Progenitor cell of endocrine pancreas (in vitro differentiated cells): ENCODE results near the gene LPP. TPM values are rescaled to one million over a fixed set of nuclear protein-coding genes. Genes with fewer than 3 reads are reported as not detected.

Source experiments
- DNase-seq: peaks from one replicate; pipeline ENCODE4 v3.0.0; 2021; ENCODE audit warnings: low spot score; ENCODE audit not compliant: unreplicated experiment
- H3K27ac Mint-ChIP-seq: 2 replicates; pipeline ENCODE4 v1.8.0; 2021; ENCODE audit warnings: mild to moderate bottlenecking, moderate library complexity, mixed read lengths
- H3K27me3 Mint-ChIP-seq: 2 replicates; pipeline ENCODE4 v1.8.0; 2021; ENCODE audit warnings: mixed read lengths
- H3K36me3 Mint-ChIP-seq: 2 replicates; pipeline ENCODE4 v1.8.0; 2022; ENCODE audit warnings: mixed read lengths; ENCODE audit not compliant: insufficient read depth
- H3K4me1 Mint-ChIP-seq: 2 replicates; pipeline ENCODE4 v1.8.0; 2021; ENCODE audit warnings: low read depth, mixed read lengths
- H3K4me3 Mint-ChIP-seq: 2 replicates; pipeline ENCODE4 v1.8.0; 2021; ENCODE audit warnings: low read depth, mild to moderate bottlenecking, moderate library complexity, mixed read lengths
- H3K9me3 Mint-ChIP-seq: 2 replicates; pipeline ENCODE4 v1.8.0; 2021; ENCODE audit warnings: low read depth, mixed read lengths
- total RNA-seq: library from RNA; stranded (reverse); gene quantifications from 2 replicates; pipeline ENCODE4 v1.2.1, GENCODE V29; 2021
- TF ChIP-seq, protein P1 (sequence below): fragments of 200-600 bp; sonication (generic); IDR thresholded peaks from one replicate; pipeline ENCODE4 v1.5.0; 2021; ENCODE audit warnings: antibody characterized with exemption, mild to moderate bottlenecking; ENCODE audit not compliant: unreplicated experiment

Gene LPP
- total RNA-seq, 1 donor from 2014 or later, result 131 TPM

DNA sequence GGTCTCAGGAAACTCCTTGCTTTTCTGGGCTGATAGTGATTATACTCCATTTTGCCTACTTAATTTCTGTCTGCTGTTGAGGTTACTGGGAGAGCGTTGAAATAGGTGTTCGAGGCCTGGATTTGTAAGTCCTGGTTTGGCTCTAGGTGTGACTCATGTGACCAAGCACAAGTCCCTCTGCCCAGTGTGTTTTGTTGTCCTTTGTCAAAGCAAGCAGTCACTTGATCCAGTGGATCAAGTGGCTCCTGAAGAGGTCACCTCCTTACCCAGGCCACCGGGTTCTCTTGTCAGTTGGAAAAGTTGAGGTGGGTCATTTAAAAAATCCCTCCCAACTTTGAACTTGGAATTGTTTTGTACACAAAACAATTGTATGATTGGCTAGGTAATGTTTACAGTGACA is 70.0 kb downstream of the LPP start:
- peaks cover 21% of the 10 kb centered on the region for H3K36me3 Mint-ChIP-seq
- peak overlapping the region; percentile 8 for H3K27ac Mint-ChIP-seq
- TF ChIP-seq, protein P1, sequence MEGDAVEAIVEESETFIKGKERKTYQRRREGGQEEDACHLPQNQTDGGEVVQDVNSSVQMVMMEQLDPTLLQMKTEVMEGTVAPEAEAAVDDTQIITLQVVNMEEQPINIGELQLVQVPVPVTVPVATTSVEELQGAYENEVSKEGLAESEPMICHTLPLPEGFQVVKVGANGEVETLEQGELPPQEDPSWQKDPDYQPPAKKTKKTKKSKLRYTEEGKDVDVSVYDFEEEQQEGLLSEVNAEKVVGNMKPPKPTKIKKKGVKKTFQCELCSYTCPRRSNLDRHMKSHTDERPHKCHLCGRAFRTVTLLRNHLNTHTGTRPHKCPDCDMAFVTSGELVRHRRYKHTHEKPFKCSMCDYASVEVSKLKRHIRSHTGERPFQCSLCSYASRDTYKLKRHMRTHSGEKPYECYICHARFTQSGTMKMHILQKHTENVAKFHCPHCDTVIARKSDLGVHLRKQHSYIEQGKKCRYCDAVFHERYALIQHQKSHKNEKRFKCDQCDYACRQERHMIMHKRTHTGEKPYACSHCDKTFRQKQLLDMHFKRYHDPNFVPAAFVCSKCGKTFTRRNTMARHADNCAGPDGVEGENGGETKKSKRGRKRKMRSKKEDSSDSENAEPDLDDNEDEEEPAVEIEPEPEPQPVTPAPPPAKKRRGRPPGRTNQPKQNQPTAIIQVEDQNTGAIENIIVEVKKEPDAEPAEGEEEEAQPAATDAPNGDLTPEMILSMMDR, result no peak
- peaks cover 11% of the 10 kb centered on the region for H3K9me3 Mint-ChIP-seq
- no peak overlapping the region for H3K4me3 Mint-ChIP-seq
- H3K4me1 Mint-ChIP-seq, result peaks cover 38% of the 10 kb centered on the region
- DNase-seq, result no peak
- H3K27me3 Mint-ChIP-seq, result no peaks in the 10 kb centered on the region

DNA sequence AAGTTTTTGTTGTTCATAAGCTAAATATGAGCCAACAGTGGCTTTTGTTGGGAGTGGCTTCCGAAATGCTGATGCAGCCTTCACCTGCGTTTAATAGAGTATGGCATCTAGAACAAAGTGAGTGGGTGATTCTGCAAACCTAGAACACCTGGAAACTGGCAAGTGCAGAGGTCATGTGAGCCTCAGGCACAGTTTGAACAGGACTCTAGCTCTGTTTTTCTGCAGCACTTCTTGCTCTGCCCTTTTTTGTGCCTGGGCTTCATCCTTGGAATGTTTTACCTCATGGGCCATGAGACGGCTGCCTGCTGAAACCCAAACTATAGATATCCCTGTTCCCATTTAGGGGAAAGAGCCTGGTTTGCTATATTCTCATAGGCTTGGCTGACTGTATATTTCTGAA is 73.5 kb downstream of the LPP start:
- H3K36me3 Mint-ChIP-seq, result peaks cover 18% of the 10 kb centered on the region
- H3K4me3 Mint-ChIP-seq, result no peak overlapping the region
- TF ChIP-seq, protein P1, result no peak
- H3K27me3 Mint-ChIP-seq, result no peaks in the 10 kb centered on the region
- no peak overlapping the region for H3K27ac Mint-ChIP-seq
- peaks cover 19% of the 10 kb centered on the region for H3K4me1 Mint-ChIP-seq
- H3K9me3 Mint-ChIP-seq, result peaks cover 6% of the 10 kb centered on the region
- DNase-seq, result no peak

DNA sequence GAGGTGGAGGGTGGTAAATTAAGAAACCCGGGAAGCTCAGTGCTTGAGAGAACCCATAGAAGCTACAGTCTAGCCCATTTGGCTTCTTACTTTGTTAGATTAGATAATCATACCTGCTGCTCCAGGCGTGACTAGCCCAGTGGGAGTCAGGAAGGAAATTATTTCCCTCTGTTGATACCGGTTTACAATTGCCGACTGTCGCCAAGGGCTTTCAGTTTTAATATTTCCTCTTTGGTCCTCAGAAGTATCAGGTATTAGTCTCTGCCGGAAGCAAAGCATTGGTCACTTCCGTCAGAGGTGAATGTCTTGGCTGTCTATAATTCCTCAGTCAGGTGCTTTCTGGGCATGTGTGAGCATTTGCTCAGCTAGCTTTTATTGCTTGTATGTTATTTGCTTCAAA is 75.2 kb downstream of the LPP start:
- no peak overlapping the region for H3K4me3 Mint-ChIP-seq
- H3K9me3 Mint-ChIP-seq, result peaks cover 3% of the 10 kb centered on the region
- TF ChIP-seq, protein P1, result no peak
- H3K27ac Mint-ChIP-seq, result no peak overlapping the region
- DNase-seq, result no peak
- H3K36me3 Mint-ChIP-seq, result peaks cover 17% of the 10 kb centered on the region
- H3K4me1 Mint-ChIP-seq, result peaks cover 3% of the 10 kb centered on the region
- no peaks in the 10 kb centered on the region for H3K27me3 Mint-ChIP-seq

DNA sequence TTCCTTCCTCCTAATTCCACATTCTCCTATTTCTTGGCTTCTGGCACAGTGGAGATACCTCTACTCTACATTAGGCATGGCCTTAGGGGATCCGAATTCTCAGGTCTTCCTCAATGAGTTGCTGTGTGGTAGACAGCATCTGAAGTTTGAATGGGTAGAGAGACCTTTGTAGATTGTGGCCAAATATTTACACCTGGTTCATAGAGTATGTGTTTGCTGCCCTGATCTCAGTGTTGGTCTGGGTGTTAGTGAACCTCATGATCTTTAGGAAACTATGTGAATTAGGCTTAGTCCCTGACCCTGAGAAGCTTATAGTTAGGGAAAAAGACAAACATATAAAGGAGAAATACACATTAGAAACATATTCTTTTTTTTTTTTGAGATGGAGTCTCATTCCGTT is 75.8 kb downstream of the LPP start:
- Mint-ChIP-seq H3K27me3 (no peaks in the 10 kb centered on the region), H3K9me3 (no peaks in the 10 kb centered on the region), H3K4me1 (peaks cover 3% of the 10 kb centered on the region), H3K36me3 (peaks cover 18% of the 10 kb centered on the region), H3K4me3 (no peak overlapping the region), H3K27ac (no peak overlapping the region)
- TF ChIP-seq, protein P1, result no peak
- no peak for DNase-seq

DNA sequence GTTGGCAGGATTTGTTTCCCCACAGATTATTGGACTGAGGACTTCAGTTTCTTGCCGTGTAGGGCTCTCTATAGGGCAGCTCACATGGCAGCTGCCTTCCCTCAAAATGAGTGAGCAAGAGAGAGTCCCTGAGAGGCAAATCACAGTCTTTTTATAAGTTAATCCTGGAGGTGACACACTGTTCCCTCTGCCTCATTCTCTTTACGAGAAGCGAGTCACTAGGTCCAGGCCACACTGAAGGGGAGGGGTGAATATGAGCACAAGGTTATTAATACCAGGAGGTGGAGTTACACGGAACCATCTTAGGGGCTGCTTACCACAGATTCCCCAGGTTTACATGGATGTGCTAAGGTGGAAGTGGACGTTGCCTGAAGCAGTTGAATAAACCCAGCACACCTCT is 77.0 kb downstream of the LPP start:
- H3K9me3 Mint-ChIP-seq, result no peaks in the 10 kb centered on the region
- TF ChIP-seq, protein P1, result no peak
- peak overlapping the region; percentile 24 for H3K27ac Mint-ChIP-seq
- no peaks in the 10 kb centered on the region for H3K27me3 Mint-ChIP-seq
- no peak overlapping the region for H3K4me3 Mint-ChIP-seq
- H3K4me1 Mint-ChIP-seq, result peaks cover 3% of the 10 kb centered on the region
- H3K36me3 Mint-ChIP-seq, result peaks cover 17% of the 10 kb centered on the region
- DNase-seq, result no peak
